ENCODE results near the gene GRIN2A.

DNA sequence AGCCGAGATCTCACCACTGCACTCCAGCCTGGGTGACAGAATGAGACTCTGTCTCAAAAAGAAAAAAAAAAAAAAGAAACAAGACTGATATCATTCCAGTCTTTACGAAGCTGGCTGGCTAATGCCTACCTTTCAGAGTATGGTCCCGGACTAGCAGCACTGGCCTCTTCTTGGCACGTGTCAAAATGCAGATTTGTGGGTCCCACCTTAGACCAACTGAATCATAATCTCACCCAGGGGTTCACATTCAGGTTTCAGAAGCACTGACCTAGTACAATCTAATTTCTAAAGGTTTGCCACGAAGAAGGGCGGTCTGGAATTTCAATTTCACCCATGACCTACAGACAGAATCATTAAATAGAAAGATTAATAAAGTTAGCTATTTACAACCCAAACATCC is 43.4 kb upstream of the GRIN2A start:
- TF ChIP-seq CTCF (IDR thresholded peaks at IDR 0.05) (no peak), POLR2A (IDR thresholded peaks at IDR 0.05) (no peak)

Data from body of pancreas (tissue), 4 donors.